K562 (cell line): ENCODE results near the gene QPRT.

ENCODE experiments used
- CTCF ChIP-seq, 3 experiments: IDR thresholded peaks in 2 of 3; conservative IDR thresholded peaks in 1 of 3; 2 replicates each; pipeline ENCODE4 v1.5.1; 2011 to 2012; ENCODE audit warnings: low read length in 3 of 3, mild to moderate bottlenecking in 3 of 3, control low read depth in 2 of 3, improper control_type of control experiment in 1 of 3, inconsistent platforms in 1 of 3, low read depth in 1 of 3, mixed read lengths in 1 of 3, moderate library complexity in 1 of 3; ENCODE audit not compliant: insufficient read depth in 2 of 3
- HCFC1 ChIP-seq: IDR thresholded peaks from 2 replicates; pipeline ENCODE4 v1.6.1; 2012; ENCODE audit warnings: low read depth, low read length, improper control_type of control experiment
- LARP7 ChIP-seq: fragments of 450-650 bp; IDR thresholded peaks from 2 replicates; pipeline ENCODE4 v1.6.1; 2016
- MTA3 ChIP-seq: fragments of 450-650 bp; formaldehyde crosslinking; IDR thresholded peaks from 2 replicates; pipeline ENCODE4 v1.6.1; 2017; ENCODE audit warnings: mild to moderate bottlenecking, borderline replicate concordance
- NFRKB ChIP-seq: fragments of 450-650 bp; IDR thresholded peaks from 2 replicates; pipeline ENCODE4 v1.6.1; 2016; ENCODE audit warnings: low read depth
- RBM14 ChIP-seq: fragments of 200-400 bp; formaldehyde crosslinking; IDR thresholded peaks from 2 replicates; pipeline ENCODE4 v1.6.1; 2018; ENCODE audit warnings: low read depth, mild to moderate bottlenecking, low read length, moderate library complexity, borderline replicate concordance; ENCODE audit not compliant: insufficient read depth
- SMARCE1 ChIP-seq: fragments of 450-650 bp; IDR thresholded peaks from 2 replicates; pipeline ENCODE4 v1.7.1; 2016; ENCODE audit warnings: mild to moderate bottlenecking
- THRAP3 ChIP-seq: fragments of 450-650 bp; IDR thresholded peaks from 2 replicates; pipeline ENCODE4 v1.6.1; 2016; ENCODE audit warnings: mild to moderate bottlenecking, inconsistent platforms, borderline replicate concordance
- ZNF274 ChIP-seq: IDR thresholded peaks from 2 replicates; pipeline ENCODE4 v1.6.1; 2011; ENCODE audit warnings: low read depth, mild to moderate bottlenecking, low read length, moderate library complexity, borderline replicate concordance
- ZSCAN32 ChIP-seq: fragments of 450-650 bp; formaldehyde crosslinking; IDR thresholded peaks from 2 replicates; pipeline ENCODE4 v1.4.0; 2020; ENCODE audit warnings: mild to moderate bottlenecking, moderate library complexity
- TF ChIP-seq, protein P1 (sequence below): sonication (generic); formaldehyde crosslinking; IDR thresholded peaks from 2 replicates; pipeline ENCODE4 v1.9.0; 2022; ENCODE audit warnings: mild to moderate bottlenecking, missing genetic modification reagents
- TF ChIP-seq, protein P2 (sequence below), 2 experiments: fragments of 450-650 bp; formaldehyde crosslinking in 1 of 2; IDR thresholded peaks; 2 replicates each; pipeline versions ENCODE4 v1.4.0 to v1.6.1; 2014 to 2020; ENCODE audit warnings: mild to moderate bottlenecking in 2 of 2, borderline replicate concordance in 1 of 2, low read depth in 1 of 2
- TF ChIP-seq, protein P3 (sequence below): fragments of 450-650 bp; IDR thresholded peaks from 2 replicates; pipeline ENCODE4 v1.6.1; 2016

GRCh38 chr16:29745853-29746345, 66.9 kb downstream of the QPRT start, which contains the start of gene C16orf54:
- TF ChIP-seq CTCF (IDR thresholded peaks at IDR 0.05 in 2 of 3, conservative IDR thresholded peaks at IDR 0.05 in 1 of 3; ENCODE audit: insufficient read depth in 2 of 3, low read depth in 1 of 3, low read length in 3 of 3) (no peak), ZNF274 (no peak), RBM14 (no peak), MTA3 (no peak), SMARCE1 (no peak), NFRKB (no peak), THRAP3 (no peak), HCFC1 (no peak), LARP7 (no peak), ZSCAN32 (CRISPR knock-in tag) (no peak)
- TF ChIP-seq, protein P1, sequence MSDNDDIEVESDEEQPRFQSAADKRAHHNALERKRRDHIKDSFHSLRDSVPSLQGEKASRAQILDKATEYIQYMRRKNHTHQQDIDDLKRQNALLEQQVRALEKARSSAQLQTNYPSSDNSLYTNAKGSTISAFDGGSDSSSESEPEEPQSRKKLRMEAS (CRISPR knock-in tag): no peak
- TF ChIP-seq, protein P2, sequence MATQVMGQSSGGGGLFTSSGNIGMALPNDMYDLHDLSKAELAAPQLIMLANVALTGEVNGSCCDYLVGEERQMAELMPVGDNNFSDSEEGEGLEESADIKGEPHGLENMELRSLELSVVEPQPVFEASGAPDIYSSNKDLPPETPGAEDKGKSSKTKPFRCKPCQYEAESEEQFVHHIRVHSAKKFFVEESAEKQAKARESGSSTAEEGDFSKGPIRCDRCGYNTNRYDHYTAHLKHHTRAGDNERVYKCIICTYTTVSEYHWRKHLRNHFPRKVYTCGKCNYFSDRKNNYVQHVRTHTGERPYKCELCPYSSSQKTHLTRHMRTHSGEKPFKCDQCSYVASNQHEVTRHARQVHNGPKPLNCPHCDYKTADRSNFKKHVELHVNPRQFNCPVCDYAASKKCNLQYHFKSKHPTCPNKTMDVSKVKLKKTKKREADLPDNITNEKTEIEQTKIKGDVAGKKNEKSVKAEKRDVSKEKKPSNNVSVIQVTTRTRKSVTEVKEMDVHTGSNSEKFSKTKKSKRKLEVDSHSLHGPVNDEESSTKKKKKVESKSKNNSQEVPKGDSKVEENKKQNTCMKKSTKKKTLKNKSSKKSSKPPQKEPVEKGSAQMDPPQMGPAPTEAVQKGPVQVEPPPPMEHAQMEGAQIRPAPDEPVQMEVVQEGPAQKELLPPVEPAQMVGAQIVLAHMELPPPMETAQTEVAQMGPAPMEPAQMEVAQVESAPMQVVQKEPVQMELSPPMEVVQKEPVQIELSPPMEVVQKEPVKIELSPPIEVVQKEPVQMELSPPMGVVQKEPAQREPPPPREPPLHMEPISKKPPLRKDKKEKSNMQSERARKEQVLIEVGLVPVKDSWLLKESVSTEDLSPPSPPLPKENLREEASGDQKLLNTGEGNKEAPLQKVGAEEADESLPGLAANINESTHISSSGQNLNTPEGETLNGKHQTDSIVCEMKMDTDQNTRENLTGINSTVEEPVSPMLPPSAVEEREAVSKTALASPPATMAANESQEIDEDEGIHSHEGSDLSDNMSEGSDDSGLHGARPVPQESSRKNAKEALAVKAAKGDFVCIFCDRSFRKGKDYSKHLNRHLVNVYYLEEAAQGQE (IDR thresholded peaks at IDR 0.05; ENCODE audit: borderline replicate concordance): no peak
- TF ChIP-seq, protein P2 (CRISPR knock-in tag; IDR thresholded peaks at IDR 0.05; ENCODE audit: low read depth): no peak
- TF ChIP-seq, protein P3, sequence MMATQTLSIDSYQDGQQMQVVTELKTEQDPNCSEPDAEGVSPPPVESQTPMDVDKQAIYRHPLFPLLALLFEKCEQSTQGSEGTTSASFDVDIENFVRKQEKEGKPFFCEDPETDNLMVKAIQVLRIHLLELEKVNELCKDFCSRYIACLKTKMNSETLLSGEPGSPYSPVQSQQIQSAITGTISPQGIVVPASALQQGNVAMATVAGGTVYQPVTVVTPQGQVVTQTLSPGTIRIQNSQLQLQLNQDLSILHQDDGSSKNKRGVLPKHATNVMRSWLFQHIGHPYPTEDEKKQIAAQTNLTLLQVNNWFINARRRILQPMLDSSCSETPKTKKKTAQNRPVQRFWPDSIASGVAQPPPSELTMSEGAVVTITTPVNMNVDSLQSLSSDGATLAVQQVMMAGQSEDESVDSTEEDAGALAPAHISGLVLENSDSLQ: no peak
